HUES48 (cell line): ENCODE results near the gene RBM45.

Experiments
- H3K27ac ChIP-seq: one replicate; pipeline ENCODE4 v1.7.0; 2013; ENCODE audit warnings: low read depth, low read length, inconsistent platforms
- H3K27me3 ChIP-seq: 2 replicates; pipeline ENCODE4 v1.6.1; 2013; ENCODE audit warnings: mild to moderate bottlenecking, low read length; ENCODE audit not compliant: control insufficient read depth, insufficient read depth
- H3K36me3 ChIP-seq: 2 replicates; pipeline ENCODE4 v1.6.1; 2013; ENCODE audit warnings: low read length; ENCODE audit not compliant: control insufficient read depth, insufficient read depth
- H3K4me1 ChIP-seq: 2 replicates; pipeline ENCODE4 v1.6.1; 2013; ENCODE audit warnings: mild to moderate bottlenecking, low read length; ENCODE audit not compliant: control insufficient read depth, insufficient read depth
- H3K4me3 ChIP-seq: 2 replicates; pipeline ENCODE4 v1.5.1; 2013; ENCODE audit warnings: mild to moderate bottlenecking, low read depth, low read length
- H3K9ac ChIP-seq: 2 replicates; pipeline ENCODE4 v1.6.1; 2013; ENCODE audit warnings: mild to moderate bottlenecking, low read depth, low read length, moderate library complexity
- H3K9me3 ChIP-seq: 2 replicates; pipeline ENCODE4 v1.6.1; 2013; ENCODE audit warnings: low read length; ENCODE audit not compliant: control insufficient read depth, insufficient read depth

Gene RBM45

GRCh38 chr2:178163395-178163794 is 51.2 kb downstream of the RBM45 start:
- Histone ChIP-seq H3K9ac (no peak overlapping the region), H3K4me1 (no peaks in the 10 kb centered on the region), H3K4me3 (no peak overlapping the region), H3K36me3 (no peaks in the 10 kb centered on the region), H3K27ac (no peak overlapping the region), H3K27me3 (no peaks in the 10 kb centered on the region), H3K9me3 (no peaks in the 10 kb centered on the region)

GRCh38 chr2:178163911-178164310 is 51.7 kb downstream of the RBM45 start:
- Histone ChIP-seq H3K27me3 (no peaks in the 10 kb centered on the region), H3K36me3 (no peaks in the 10 kb centered on the region), H3K9me3 (no peaks in the 10 kb centered on the region)

GRCh38 chr2:178173657-178174056 is 61.4 kb downstream of the RBM45 start:
- no peaks in the 10 kb centered on the region for H3K27me3 ChIP-seq
- no peak overlapping the region for H3K27ac ChIP-seq
- H3K4me1 ChIP-seq = no peaks in the 10 kb centered on the region
- no peak overlapping the region for H3K4me3 ChIP-seq
- no peaks in the 10 kb centered on the region for H3K36me3 ChIP-seq
- no peaks in the 10 kb centered on the region for H3K9me3 ChIP-seq
- no peak overlapping the region for H3K9ac ChIP-seq

More at GRCh38 chr2:178163911-178164310, 51.7 kb downstream of the RBM45 start:
- H3K9ac ChIP-seq = no peak overlapping the region
- no peak overlapping the region for H3K4me3 ChIP-seq
- H3K27ac ChIP-seq = no peak overlapping the region
- no peaks in the 10 kb centered on the region for H3K4me1 ChIP-seq

GRCh38 chr2:178177066-178177679 is 64.9 kb downstream of the RBM45 start:
- no peaks in the 10 kb centered on the region for H3K36me3 ChIP-seq
- H3K9ac ChIP-seq = no peak overlapping the region
- H3K4me3 ChIP-seq = no peak overlapping the region
- H3K9me3 ChIP-seq = no peaks in the 10 kb centered on the region
- no peaks in the 10 kb centered on the region for H3K4me1 ChIP-seq
- no peaks in the 10 kb centered on the region for H3K27me3 ChIP-seq
- H3K27ac ChIP-seq = no peak overlapping the region
